Activated CD4-positive, alpha-beta T cell treated with anti-CD3 and anti-CD28 coated beads, Interleukin-2, amount 50 U/mL, for 24 hours (primary cell): ENCODE results near the gene CRIP2.

ENCODE experiments used
- DNase-seq, 2 donors: peaks; one replicate each; pipeline ENCODE4 v3.0.0-alpha.2; 2020; ENCODE audit warnings: low read depth in 1 of 2, low spot score in 1 of 2

The CRIP2 gene

GRCh38 chr14:105442834-105443233 lies 31.8 kb upstream of the CRIP2 start:
- no peak for DNase-seq

- DNase-seq: no peak
Measured at GRCh38 chr14:105444859-105445258, 29.8 kb upstream of the CRIP2 start.

GRCh38 chr14:105445290-105445689 lies 29.3 kb upstream of the CRIP2 start:
- DNase-seq: no peak

- no peak for DNase-seq
Measured at GRCh38 chr14:105445901-105446845, 28.4 kb upstream of the CRIP2 start.

GRCh38 chr14:105446971-105447370 lies 27.6 kb upstream of the CRIP2 start:
- no peak for DNase-seq

GRCh38 chr14:105447651-105448640 lies 26.7 kb upstream of the CRIP2 start:
- no peak for DNase-seq

- peak; percentile 37 to 39 for DNase-seq
Measured at GRCh38 chr14:105448706-105449111, 25.9 kb upstream of the CRIP2 start.

GRCh38 chr14:105449276-105450122 lies 25.1 kb upstream of the CRIP2 start:
- no peak for DNase-seq

- DNase-seq: no peak
Measured at GRCh38 chr14:105450123-105450505, 24.5 kb upstream of the CRIP2 start.

GRCh38 chr14:105450864-105451720 lies 23.5 kb upstream of the CRIP2 start:
- no peak for DNase-seq

GRCh38 chr14:105452963-105453362 lies 21.7 kb upstream of the CRIP2 start:
- DNase-seq: no peak

GRCh38 chr14:105453847-105454246 lies 20.8 kb upstream of the CRIP2 start:
- no peak for DNase-seq

GRCh38 chr14:105455086-105455640 lies 19.5 kb upstream of the CRIP2 start:
- no peak for DNase-seq

- DNase-seq: no peak
Measured at GRCh38 chr14:105455766-105456660, 18.6 kb upstream of the CRIP2 start.

GRCh38 chr14:105456736-105457617 lies 17.6 kb upstream of the CRIP2 start:
- no peak for DNase-seq

- no peak for DNase-seq
Measured at GRCh38 chr14:105458010-105458409, 16.6 kb upstream of the CRIP2 start.

- DNase-seq: no peak
Measured at GRCh38 chr14:105458571-105458970, 16.1 kb upstream of the CRIP2 start.

- DNase-seq: no peak
Measured at GRCh38 chr14:105460116-105460515, 14.5 kb upstream of the CRIP2 start.
